GM12891 (cell line): ENCODE results near the gene TERB2.
"Not testable (repeated sequence)": the region's sequence is repeated elsewhere in the genome, so short reads cannot be mapped to it uniquely, and the experiment has no call there.

Experiments used
- POLR2A ChIP-seq: IDR thresholded peaks from 2 replicates; pipeline ENCODE4 v1.6.1; 2011; ENCODE audit warnings: low read depth, low read length, control low read depth
- POLR2AphosphoS5 ChIP-seq: IDR thresholded peaks from 2 replicates; pipeline ENCODE4 v1.6.1; 2011; ENCODE audit warnings: low read depth, low read length, control low read depth
- POU2F2 ChIP-seq: IDR thresholded peaks from 2 replicates; pipeline ENCODE4 v1.6.1; 2011; ENCODE audit warnings: low read depth, mild to moderate bottlenecking, control low read depth, low read length, moderate library complexity
- TAF1 ChIP-seq: IDR thresholded peaks from 2 replicates; pipeline ENCODE4 v1.6.1; 2011; ENCODE audit warnings: low read depth, low read length, control low read depth

DNA sequence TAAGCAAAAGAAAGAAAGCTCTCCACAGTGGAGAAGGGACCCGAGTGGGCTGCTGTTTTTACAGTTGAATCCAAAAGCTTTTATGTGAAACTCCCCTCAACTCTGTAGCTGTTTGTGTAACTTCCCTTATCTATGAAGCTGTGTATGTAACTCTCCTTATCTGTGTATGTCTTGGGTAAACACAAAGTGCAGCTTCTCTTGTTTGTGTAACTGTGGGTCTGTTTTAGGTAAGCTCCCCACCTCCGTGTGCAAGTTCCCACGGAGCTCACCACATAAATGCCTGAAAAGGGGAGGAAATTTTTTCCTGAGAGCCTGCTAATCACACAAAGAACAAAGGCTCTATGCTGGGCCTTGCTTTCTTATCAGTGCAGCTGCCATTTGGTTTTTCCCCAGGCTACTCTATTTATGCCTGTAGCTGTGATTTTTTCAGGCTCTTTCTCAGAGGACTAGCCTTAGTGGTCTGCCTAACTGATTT is 43.5 kb upstream of the TERB2 start:
- not testable (repeated sequence) for TF ChIP-seq POLR2A, POU2F2, POLR2AphosphoS5, TAF1
